SK-N-SH treated with all-trans-retinoic acid at 6 μM for 48 hours (cell line): ENCODE data around the gene ANKRD39.

Source experiments
- ATAC-seq: fragments of 200-7000 bp; cut with Tn5 transposase; 3 replicates; pipeline ENCODE4 v1.9.1; 2020; ENCODE audit warnings: mild to moderate bottlenecking, moderate library complexity
- ARNTL ChIP-seq: fragments of 450-650 bp; formaldehyde crosslinking; IDR thresholded peaks from 2 replicates; pipeline ENCODE4 v1.5.0; 2020; ENCODE audit warnings: low read depth, mild to moderate bottlenecking, moderate library complexity, borderline replicate concordance
- BACH2 ChIP-seq: fragments of 250-450 bp; sonication (Bioruptor Pico); IDR thresholded peaks from 2 replicates; pipeline ENCODE4 v1.9.0; 2021; ENCODE audit warnings: mild to moderate bottlenecking, borderline replicate concordance
- CSDC2 ChIP-seq: fragments of 250-450 bp; sonication (Bioruptor Pico); IDR thresholded peaks from 2 replicates; pipeline ENCODE4 v1.5.0; 2020; ENCODE audit warnings: mild to moderate bottlenecking, moderate library complexity
- CSRNP3 ChIP-seq: fragments of 250-450 bp; sonication (Bioruptor Pico); IDR thresholded peaks from 2 replicates; pipeline ENCODE4 v1.5.1; 2021; ENCODE audit warnings: mild to moderate bottlenecking, moderate library complexity
- ESRRG ChIP-seq: fragments of 250-450 bp; sonication (Bioruptor Pico); IDR thresholded peaks from 2 replicates; pipeline ENCODE4 v1.6.1; 2021; ENCODE audit warnings: mild to moderate bottlenecking
- ISL1 ChIP-seq: fragments of 250-450 bp; sonication (Bioruptor Pico); IDR thresholded peaks from 2 replicates; pipeline ENCODE4 v2.1.2; 2022; ENCODE audit warnings: mild to moderate bottlenecking, moderate library complexity
- OSR1 ChIP-seq: fragments of 250-450 bp; sonication (Bioruptor Pico); IDR thresholded peaks from 2 replicates; pipeline ENCODE4 v1.8.0; 2022; ENCODE audit warnings: moderate library complexity, mild to moderate bottlenecking, inconsistent platforms
- PATZ1 ChIP-seq: fragments of 250-450 bp; sonication (Bioruptor Pico); IDR thresholded peaks from 2 replicates; pipeline ENCODE4 v1.8.0; 2020; ENCODE audit warnings: mild to moderate bottlenecking, moderate library complexity, borderline replicate concordance
- POU6F1 ChIP-seq: fragments of 250-450 bp; sonication (Bioruptor Pico); IDR thresholded peaks from 2 replicates; pipeline ENCODE4 v1.8.0; 2021; ENCODE audit warnings: low read depth, mild to moderate bottlenecking, moderate library complexity, borderline replicate concordance
- PPARA ChIP-seq: fragments of 250-450 bp; sonication (Bioruptor Pico); IDR thresholded peaks from 2 replicates; pipeline ENCODE4 v1.5.0; 2020; ENCODE audit warnings: mild to moderate bottlenecking, borderline replicate concordance
- RARB ChIP-seq: fragments of 250-450 bp; sonication (Bioruptor Pico); IDR thresholded peaks from 2 replicates; pipeline ENCODE4 v1.8.0; 2021; ENCODE audit warnings: mild to moderate bottlenecking, moderate library complexity
- SNAI2 ChIP-seq: fragments of 250-450 bp; sonication (Bioruptor Pico); IDR thresholded peaks from 2 replicates; pipeline ENCODE4 v1.5.0; 2020; ENCODE audit warnings: mild to moderate bottlenecking, moderate library complexity
- TCF4 ChIP-seq: fragments of 250-450 bp; sonication (Bioruptor Pico); IDR thresholded peaks from 2 replicates; pipeline ENCODE4 v1.8.0; 2021; ENCODE audit warnings: mild to moderate bottlenecking, moderate library complexity, borderline replicate concordance
- TOX ChIP-seq: fragments of 250-450 bp; sonication (Bioruptor Pico); IDR thresholded peaks from 2 replicates; pipeline ENCODE4 v1.8.0; 2021; ENCODE audit warnings: mild to moderate bottlenecking, moderate library complexity, borderline replicate concordance
- TSHZ2 ChIP-seq: fragments of 250-450 bp; sonication (Bioruptor Pico); IDR thresholded peaks from 2 replicates; pipeline ENCODE4 v1.5.0; 2020; ENCODE audit warnings: mild to moderate bottlenecking, moderate library complexity
- ZC3H10 ChIP-seq: fragments of 250-450 bp; sonication (Bioruptor Pico); IDR thresholded peaks from 2 replicates; pipeline ENCODE4 v1.5.1; 2021; ENCODE audit warnings: mild to moderate bottlenecking, moderate library complexity
- ZFP3 ChIP-seq: fragments of 250-450 bp; sonication (Bioruptor Pico); IDR thresholded peaks from 2 replicates; pipeline ENCODE4 v1.5.0; 2020; ENCODE audit warnings: mild to moderate bottlenecking, moderate library complexity
- ZFP30 ChIP-seq: fragments of 450-650 bp; formaldehyde crosslinking; IDR thresholded peaks from 2 replicates; pipeline ENCODE4 v1.5.0; 2022; ENCODE audit warnings: mild to moderate bottlenecking, moderate library complexity
- ZNF565 ChIP-seq: fragments of 450-650 bp; formaldehyde crosslinking; conservative IDR thresholded peaks from 2 replicates; pipeline ENCODE4 v1.5.0; 2020; ENCODE audit warnings: low read depth, mild to moderate bottlenecking, moderate library complexity
- ZNF70 ChIP-seq: fragments of 450-650 bp; formaldehyde crosslinking; IDR thresholded peaks from 2 replicates; pipeline ENCODE4 v1.5.0; 2020; ENCODE audit warnings: mild to moderate bottlenecking, moderate library complexity
- ZNF8 ChIP-seq: fragments of 450-650 bp; formaldehyde crosslinking; IDR thresholded peaks from 2 replicates; pipeline ENCODE4 v1.5.0; 2020; ENCODE audit warnings: mild to moderate bottlenecking, moderate library complexity

The ANKRD39 gene

GRCh38 chr2:96816836-96817702 lies 40.7 kb downstream of the ANKRD39 start:
- TF ChIP-seq ZFP3 (CRISPR knock-in tag), result no peak
- no peak for TF ChIP-seq ZNF565
- no peak for TF ChIP-seq BACH2 (CRISPR knock-in tag)
- TF ChIP-seq CSDC2 (CRISPR knock-in tag), result no peak
- TF ChIP-seq PATZ1 (CRISPR knock-in tag), result no peak
- TF ChIP-seq ARNTL (CRISPR knock-in tag), result no peak
- no peak for TF ChIP-seq SNAI2 (CRISPR knock-in tag)
- no peak for TF ChIP-seq TOX (CRISPR knock-in tag)
- no peak for TF ChIP-seq ISL1 (CRISPR knock-in tag)
- TF ChIP-seq OSR1 (CRISPR knock-in tag), result no peak
- TF ChIP-seq ZFP30 (CRISPR knock-in tag), result no peak
- no peak for TF ChIP-seq ZNF70 (CRISPR knock-in tag)
- no peak for TF ChIP-seq RARB
- no peak for TF ChIP-seq ZC3H10 (CRISPR knock-in tag)
- TF ChIP-seq, all 23 proteins: peak for 0
- no peak; the same call in 1 of the 3 replicates for ATAC-seq

- ATAC-seq, result peak; percentile 97
- TF ChIP-seq ZNF70 (CRISPR knock-in tag), result no peak
- TF ChIP-seq TSHZ2 (CRISPR knock-in tag), result 0 out of 2 replicates have a peak, but pooled peaks have one; percentile 23
- peak; percentile 28; the same call in 1 of the 2 replicates for TF ChIP-seq CSDC2 (CRISPR knock-in tag)
Measured at GRCh38 chr2:96816127-96816835, 41.5 kb downstream of the ANKRD39 start, which contains the start of gene CNNM3. Gene CNNM3 (plus strand): TSS chr2:96816268. CDS start chr2:96816278, 10 bp downstream.

- peak; percentile 12 for ATAC-seq
- TF ChIP-seq PATZ1 (CRISPR knock-in tag) (no peak), TOX (CRISPR knock-in tag) (no peak), RARB (no peak), PPARA (CRISPR knock-in tag) (no peak), BACH2 (CRISPR knock-in tag) (no peak), ZNF70 (CRISPR knock-in tag) (no peak), CSRNP3 (no peak), TCF4 (CRISPR knock-in tag) (no peak), ZC3H10 (CRISPR knock-in tag) (no peak), ARNTL (CRISPR knock-in tag) (no peak), ESRRG (CRISPR knock-in tag) (no peak), ZFP30 (CRISPR knock-in tag) (no peak), ZFP3 (CRISPR knock-in tag) (no peak), POU6F1 (no peak), ZNF8 (CRISPR knock-in tag) (no peak)
Measured at GRCh38 chr2:96815326-96816126, 42.3 kb downstream of the ANKRD39 start.
